ENCODE measurements around the gene IBTK.
A peak's percentile ranks its signal among the peaks of the same experiment; 100 is the strongest.
"Not testable (repeated sequence)": the region's sequence is repeated elsewhere in the genome, so short reads cannot be mapped to it uniquely, and the experiment has no call there.

Gene IBTK, protein sequence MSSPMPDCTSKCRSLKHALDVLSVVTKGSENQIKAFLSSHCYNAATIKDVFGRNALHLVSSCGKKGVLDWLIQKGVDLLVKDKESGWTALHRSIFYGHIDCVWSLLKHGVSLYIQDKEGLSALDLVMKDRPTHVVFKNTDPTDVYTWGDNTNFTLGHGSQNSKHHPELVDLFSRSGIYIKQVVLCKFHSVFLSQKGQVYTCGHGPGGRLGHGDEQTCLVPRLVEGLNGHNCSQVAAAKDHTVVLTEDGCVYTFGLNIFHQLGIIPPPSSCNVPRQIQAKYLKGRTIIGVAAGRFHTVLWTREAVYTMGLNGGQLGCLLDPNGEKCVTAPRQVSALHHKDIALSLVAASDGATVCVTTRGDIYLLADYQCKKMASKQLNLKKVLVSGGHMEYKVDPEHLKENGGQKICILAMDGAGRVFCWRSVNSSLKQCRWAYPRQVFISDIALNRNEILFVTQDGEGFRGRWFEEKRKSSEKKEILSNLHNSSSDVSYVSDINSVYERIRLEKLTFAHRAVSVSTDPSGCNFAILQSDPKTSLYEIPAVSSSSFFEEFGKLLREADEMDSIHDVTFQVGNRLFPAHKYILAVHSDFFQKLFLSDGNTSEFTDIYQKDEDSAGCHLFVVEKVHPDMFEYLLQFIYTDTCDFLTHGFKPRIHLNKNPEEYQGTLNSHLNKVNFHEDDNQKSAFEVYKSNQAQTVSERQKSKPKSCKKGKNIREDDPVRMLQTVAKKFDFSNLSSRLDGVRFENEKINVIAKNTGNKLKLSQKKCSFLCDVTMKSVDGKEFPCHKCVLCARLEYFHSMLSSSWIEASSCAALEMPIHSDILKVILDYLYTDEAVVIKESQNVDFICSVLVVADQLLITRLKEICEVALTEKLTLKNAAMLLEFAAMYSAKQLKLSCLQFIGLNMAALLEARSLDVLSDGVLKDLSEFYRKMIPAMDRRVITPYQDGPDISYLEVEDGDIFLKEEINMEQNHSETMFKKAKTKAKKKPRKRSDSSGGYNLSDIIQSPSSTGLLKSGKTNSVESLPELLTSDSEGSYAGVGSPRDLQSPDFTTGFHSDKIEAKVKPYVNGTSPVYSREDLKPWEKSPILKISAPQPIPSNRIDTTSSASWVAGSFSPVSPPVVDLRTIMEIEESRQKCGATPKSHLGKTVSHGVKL (N-terminal part only)

DNA sequence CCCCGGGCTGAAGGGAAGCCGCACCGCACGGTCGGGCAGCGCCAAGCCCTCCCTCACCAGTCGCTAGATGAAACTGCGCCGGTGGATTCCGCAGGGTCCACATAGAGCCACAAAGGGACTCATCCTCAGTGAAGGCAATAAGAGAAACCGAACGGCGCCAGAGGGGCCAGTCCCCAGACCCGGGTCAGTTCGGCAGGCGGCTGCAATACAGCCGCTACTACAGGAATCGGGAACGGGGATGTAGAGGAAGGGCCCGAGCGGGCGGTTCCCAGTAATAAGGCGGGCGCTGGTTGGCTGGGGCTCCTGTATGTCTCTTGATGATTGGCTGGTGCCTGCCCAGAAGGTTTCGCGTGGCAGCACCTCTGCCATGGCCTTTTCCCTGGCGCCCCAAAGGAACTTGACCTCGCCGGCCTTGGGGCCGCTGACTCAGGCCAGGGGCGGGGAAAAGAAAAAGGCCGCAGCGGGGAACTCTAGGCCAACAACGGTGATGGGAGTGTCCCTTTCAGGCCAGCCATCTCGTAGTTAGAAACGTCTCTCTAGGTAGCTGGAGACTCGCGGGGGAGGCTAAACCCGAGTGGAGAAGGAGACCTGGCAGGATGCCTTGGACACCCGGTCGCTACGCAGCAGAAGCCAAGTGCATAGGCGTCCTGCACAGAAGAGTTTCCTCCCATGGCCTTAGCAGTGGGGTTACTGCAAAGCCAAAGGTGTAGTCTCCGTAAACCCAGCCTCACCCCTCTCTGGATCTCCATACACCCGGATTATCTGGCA lies at the start of gene IBTK:
IBTK (minus strand) TSS at position 240 of the 768 bp plus-strand sequence. CDS start 7,258 bp downstream, outside the sequence.
- peak; percentile 97 for DNase-seq

DNA sequence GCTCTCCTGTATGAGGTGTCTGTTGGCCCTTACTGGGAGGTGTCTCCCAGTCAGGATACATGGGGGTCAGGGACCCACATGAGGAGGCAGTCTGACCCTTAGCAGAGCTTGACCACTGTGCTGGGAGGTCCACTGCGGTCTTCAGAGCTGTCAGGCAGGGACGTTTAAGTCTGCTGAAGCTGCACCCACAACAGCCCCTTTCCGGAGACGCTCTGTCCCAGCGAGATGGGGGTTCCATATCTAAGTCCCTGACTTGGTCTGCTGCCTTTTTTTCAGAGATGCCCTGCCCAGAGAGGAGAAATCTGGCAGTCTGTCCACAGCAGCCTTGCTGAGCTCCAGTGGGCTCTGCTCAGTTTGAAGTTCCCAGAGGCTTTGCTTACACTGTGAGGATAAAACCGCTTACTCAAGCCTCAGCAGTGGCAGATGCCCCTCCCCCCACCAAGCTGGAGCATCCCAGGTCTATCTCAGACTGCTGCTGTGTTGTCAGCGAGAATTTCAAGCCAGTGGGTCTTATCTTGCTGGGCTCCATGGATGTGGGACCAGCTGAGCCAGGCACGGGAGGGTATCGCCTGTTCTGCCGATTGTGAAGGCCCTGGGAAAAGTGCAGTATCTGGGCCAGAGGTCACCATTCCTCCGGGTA lies 36.3 kb upstream of the IBTK start:
- DNase-seq = no peak

- not testable (repeated sequence) for DNase-seq
These were observed 34.0 kb upstream of the IBTK start for GRCh38 chr6:82281550-82281949.

DNA sequence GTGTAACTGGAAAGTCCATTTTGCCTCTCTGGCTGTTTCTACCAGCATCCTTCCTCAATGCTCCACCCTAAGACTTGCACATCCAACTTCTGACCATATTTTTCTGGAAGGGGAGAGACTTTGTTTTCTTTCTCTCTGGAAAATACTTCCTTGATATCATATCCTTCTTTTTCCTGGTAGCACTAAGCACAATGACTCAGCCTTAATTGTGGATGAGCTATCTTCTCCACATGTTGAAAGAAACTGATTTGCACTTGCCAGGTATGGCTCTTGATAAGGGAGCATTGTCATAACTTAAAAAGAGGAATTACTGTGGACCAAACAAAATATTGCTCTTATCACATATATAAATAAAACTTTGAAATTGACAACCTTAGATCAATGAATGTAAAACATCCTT lies 30.1 kb upstream of the IBTK start:
- no peak for DNase-seq

DNA sequence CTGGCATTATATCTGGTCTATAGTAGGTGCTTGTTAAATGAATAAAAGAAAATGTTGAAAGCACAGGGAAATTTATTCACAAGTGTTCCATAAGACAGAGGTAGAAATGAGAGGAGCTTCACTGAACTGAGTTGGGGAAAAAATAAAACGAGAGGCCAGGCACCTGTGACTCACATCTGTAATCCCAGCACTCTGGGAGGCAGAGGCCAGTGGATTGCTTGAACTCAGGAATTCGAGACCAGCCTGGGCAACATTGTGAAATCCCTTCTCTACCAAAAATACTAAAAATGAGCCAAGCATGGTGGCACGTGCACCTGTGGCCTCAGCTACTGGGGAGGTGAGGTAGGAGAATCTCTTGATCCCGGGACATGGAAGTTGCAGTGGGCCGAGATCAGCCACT lies 28.1 kb upstream of the IBTK start:
- no peak for DNase-seq

GRCh38 chr6:82273295-82273694 lies 25.8 kb upstream of the IBTK start:
- DNase-seq = no peak

- DNase-seq = no peak
These were observed 23.5 kb upstream of the IBTK start for GRCh38 chr6:82270881-82271635.

- DNase-seq = no peak
These were observed 20.8 kb upstream of the IBTK start for GRCh38 chr6:82268301-82268846.

- no peak for DNase-seq
These were observed 17.3 kb upstream of the IBTK start for GRCh38 chr6:82264824-82265223.

DNA sequence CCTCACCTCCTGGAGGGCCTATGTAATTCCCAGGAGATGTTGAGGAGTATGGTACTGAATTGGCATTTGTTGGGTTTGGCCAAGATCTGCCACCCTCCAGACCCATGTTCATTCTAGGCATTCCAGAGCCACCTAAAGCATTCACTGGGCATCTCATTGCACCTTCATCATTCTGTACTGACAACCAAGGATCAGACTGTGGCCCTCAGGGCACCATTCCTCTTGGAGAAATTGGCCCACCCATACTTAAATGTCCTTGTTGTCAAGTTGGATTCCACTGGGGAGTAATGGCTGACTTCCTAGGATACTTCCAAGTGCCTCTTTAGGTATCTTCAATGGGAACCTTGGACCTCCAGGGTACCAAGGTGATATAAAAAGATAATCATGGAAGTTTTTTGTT lies 16.8 kb upstream of the IBTK start:
- no peak for DNase-seq

- DNase-seq = no peak
These were observed 16.4 kb upstream of the IBTK start for GRCh38 chr6:82263916-82264315.

GRCh38 chr6:82260997-82261732 lies 13.6 kb upstream of the IBTK start:
- no peak for DNase-seq

DNA sequence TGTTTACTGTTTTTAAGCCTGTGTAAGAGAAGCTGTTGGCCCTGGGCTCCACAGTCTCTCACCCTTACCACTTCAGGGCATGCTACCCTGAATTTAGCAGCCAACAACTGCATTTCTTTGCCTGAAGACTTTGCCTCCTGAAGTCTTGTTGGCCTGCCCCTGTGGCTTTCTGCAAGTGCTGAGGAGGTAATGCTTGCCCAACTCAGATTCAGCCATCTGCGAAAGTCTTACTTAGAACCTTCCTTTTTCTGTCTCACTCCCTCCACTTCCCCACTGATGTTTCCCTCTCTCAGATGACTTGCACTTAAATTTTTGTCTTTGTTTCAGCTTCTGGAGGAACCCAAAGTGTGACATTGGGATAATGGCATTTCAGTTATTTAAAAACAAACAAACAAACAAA lies 11.8 kb upstream of the IBTK start:
- no peak for DNase-seq

DNA sequence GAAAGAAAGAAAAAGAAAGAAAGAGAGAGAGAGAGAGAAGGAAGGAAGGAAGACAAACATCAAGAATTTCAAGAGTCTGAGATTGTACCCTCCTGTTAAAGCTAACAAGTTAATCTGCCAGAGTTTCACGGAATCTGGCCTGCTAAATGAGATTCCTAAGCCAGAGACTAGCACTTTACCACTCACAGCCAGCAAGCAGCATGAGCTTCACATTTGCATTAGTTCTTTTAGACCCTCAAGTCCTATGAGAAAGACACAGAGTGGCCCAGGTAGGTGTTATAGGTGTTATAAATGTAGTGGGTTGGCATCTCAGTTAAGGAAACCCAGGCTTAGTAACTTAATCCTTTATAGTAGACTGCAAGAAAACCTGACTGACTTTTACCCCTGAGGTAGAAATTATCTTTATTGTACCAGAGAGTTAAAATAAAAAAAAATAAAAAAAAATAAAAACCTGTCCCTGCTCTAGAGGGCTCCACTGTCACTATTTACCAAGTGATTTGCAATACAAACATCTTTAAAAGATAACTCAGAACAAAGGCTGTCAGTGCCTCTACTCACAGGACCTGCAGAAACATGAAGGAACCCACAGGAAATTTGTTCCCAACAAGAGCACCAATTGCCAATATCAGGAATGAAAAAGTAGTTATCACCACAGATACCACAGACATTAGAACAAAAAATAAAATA lies 9.7 kb upstream of the IBTK start:
- no peak for DNase-seq

GRCh38 chr6:82254722-82255121 lies 7.2 kb upstream of the IBTK start:
- not testable (repeated sequence) for DNase-seq

DNA sequence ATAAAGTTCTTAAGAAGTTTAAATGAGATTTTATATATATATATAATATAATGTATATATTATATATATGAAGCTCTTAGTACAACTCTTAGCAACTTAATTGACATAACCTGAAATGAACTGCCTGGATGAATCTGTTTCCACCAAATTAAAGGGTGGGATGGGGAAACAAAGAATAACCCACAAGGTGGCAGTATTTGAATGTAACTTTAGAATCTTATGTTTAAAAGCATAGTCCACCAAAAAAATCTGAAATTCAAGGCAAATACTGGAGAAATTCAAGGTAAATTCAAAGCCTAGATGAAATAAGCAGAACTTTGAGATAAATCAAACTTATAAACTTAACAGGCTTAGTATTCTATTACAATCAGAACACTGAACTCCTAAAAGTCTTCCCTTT lies 4.4 kb upstream of the IBTK start:
- no peak for DNase-seq

GRCh38 chr6:82249381-82250253 lies 2.1 kb upstream of the IBTK start:
- DNase-seq = no peak

GRCh38 chr6:82248273-82248735 lies 760 bp upstream of the IBTK start:
- no peak for DNase-seq
